Stimulated activated CD8-positive, alpha-beta memory T cell treated with anti-CD3 and anti-CD28 coated beads, Interleukin-15, amount 100 ng/mL, for 24 hours (primary cell): ENCODE results near the gene RIOX2.
"Not testable (repeated sequence)": the region's sequence is repeated elsewhere in the genome, so short reads cannot be mapped to it uniquely, and the experiment has no call there.

Experiments used
- DNase-seq: peaks from one replicate; pipeline ENCODE4 v3.0.0-alpha.2; 2020; ENCODE audit warnings: low read depth

The RIOX2 gene

GRCh38 chr3:97971679-97972567, at the start of gene RIOX2:
Gene RIOX2, minus strand, starts transcription at chr3:97972431. Its CDS starts 4,838 bp downstream, at chr3:97967593.
- peak; percentile 42 for DNase-seq

GRCh38 chr3:98020412-98020811, 48.2 kb upstream of the RIOX2 start:
- no peak for DNase-seq

GRCh38 chr3:98018301-98018700, 46.1 kb upstream of the RIOX2 start:
- no peak for DNase-seq

GRCh38 chr3:98014268-98014585, 42.0 kb upstream of the RIOX2 start:
- no peak for DNase-seq

GRCh38 chr3:98013411-98014267, 41.4 kb upstream of the RIOX2 start:
- DNase-seq = no peak

GRCh38 chr3:98012979-98013378, 40.7 kb upstream of the RIOX2 start:
- DNase-seq = no peak

GRCh38 chr3:98010883-98011449, 38.7 kb upstream of the RIOX2 start:
- DNase-seq = not testable (repeated sequence)

DNA sequence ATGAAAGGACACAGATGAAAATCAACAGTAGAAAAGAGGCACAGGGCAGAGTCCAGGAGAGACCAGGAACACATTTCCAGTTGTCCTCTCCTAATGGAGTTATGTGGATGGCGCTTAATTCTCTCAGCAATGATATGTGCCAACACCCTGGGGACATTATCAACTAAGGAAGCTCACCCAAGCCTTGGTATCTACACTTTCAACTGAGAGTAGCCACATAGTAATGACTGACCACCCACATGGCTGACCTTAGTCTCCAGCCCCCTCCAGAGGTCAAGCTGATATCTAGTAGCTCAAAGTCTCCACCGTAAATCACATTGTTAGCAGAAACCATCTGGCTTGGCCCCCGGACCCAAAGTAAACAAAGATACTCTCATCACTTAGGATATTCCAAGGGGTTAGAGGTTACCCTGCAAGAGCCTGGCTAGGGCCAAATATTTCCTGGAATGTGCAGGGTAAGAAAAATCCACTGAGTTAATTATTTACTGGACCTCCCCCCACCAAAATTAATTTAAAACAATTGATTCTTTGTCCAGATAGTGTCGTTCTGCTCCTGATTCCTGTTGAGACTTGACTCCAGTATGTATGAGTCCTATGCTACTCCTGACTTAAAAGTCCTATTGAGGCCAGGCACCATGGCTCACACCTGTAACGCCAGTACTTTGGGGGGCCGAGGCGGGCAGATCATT, 38.1 kb upstream of the RIOX2 start:
- DNase-seq = no peak

DNA sequence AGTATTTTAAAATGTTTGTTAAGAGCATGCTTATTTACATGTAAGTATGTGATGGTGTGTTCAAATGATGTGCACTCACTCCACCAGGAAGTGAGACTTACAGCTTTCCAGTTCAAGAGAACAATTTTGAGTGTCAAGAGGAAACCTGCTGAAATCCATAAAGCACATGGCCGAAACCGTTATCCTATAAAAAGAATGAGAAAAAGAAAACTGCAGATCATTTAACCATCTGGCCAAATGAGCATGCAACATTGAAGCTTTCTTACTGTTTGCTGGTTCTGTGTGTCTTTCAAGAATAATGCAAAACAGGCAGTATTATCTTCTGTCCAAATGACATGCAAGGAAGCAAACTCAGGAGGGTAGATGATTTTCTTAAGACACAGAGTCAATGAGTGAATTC, 36.6 kb upstream of the RIOX2 start:
- DNase-seq = no peak

DNA sequence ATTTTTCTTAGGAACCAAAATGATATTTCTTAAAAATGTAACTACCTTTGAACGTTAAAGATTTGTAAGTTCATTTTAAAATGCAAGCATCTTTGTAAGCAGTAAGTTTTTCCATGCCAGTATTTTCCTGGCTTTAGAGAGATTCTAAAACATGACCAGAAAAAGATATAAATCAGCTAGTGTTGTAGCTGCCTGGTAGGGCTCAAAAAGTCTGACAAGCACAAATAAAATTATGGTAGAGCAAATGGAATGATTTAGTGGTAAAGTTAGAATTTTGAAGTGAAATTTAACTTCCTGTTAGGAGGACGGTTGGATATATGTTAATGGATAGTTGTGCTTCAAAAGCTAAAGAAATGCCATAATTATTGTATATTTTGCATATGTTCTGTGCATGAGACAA, 33.2 kb upstream of the RIOX2 start:
- no peak for DNase-seq

DNA sequence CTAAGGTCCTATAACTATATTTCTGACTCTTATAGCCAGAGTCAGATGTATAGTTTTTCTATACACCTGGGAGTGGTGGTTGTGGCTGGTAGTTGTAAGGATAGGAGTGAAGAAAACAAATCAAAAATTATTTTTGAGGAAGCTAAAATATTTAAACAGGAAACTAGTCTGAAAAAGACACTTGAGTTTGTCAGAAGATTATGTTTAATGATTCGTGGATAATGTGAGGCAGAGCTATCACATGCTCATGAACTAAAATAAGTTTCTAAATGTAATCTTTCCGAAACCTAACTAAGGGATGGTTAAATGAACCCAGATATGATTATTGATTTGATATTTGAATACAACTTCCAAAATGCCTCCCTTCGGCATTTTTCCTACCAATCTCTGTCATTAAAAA, 32.5 kb upstream of the RIOX2 start:
- no peak for DNase-seq

GRCh38 chr3:98003306-98003969, 31.2 kb upstream of the RIOX2 start:
- no peak for DNase-seq

DNA sequence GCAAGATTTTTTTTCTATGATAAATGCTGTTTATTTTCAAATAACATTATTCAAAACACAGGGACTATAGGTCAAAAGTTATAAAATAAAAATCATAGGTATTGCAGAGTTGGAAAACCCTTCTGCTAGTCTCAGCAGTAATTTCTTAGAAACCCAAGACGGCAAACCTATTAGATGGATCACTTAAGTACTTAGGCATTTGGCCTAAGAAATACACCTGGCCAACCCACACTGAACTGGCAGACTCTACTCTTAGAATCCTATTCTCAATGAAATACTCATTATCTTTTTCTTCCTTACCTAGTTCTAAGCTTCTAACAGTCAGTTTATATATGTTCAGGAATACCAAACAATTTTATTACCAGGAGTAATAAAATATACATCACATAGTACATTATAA, 30.5 kb upstream of the RIOX2 start:
- no peak for DNase-seq

DNA sequence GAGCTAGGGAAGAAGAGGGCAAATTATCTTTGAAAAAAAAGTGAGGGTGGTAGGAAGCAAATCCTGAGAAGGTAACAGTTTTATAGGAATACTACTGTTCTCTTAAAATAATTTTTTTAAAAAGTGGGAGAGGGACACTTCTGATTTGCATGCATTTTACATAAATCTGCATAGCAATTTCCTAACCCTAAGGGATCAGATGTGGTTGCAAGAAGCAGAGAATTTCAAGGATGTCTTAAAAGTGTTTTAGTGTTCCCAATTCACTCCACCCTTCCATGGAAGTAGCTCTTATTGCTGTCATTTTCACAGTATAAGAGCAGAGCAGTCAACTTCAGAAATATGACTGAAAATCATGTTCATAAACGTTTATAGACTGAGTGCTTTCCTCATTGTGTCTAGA, 27.8 kb upstream of the RIOX2 start:
- DNase-seq = no peak

DNA sequence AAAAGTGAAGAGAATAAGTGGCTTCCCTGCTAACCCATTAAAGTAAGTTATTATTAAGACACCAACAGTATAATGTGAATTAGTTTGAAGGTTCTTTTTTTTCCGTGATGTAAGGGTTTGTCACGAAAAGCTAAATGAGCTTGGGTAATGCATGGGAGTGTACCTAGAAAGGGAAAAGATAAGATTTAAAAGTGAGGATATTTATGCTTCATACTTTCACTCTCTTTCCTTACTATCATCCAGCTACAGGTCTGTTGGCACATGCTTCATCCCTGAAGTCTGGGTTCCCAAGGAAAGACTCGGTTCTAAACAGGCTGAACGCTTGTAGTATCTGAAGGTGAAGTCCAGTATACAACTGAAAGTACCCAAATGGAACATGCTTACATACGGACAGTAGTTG, 26.9 kb upstream of the RIOX2 start:
- DNase-seq = no peak

GRCh38 chr3:97996988-97997387, 24.8 kb upstream of the RIOX2 start:
- DNase-seq = no peak

DNA sequence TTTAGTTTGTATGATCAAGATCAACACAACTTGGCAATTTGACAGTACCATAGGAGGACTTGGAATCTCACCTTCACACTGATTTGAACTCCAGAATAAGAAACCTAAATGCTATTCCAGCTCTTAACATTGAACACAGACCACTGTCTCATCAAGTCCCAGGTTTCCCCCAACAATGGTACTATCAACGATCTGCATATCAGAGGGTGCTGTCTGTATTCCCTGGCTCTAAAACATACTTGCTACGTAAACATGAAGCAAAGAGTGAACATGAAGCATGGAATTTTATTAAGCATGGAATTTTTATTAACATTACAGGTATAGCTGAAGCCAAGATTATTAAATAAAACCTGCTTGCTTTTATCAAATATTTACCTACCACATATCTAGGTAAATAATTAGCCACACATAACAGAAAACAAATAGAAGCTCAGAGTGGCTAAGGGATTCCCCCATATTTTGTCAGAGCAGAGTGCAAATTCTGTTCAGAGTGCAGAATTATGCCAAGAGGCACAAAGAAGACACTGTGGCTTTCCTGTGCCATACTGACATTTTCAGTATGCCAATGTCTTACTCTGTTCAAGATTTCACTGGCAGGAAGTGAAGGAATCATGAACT, 22.2 kb upstream of the RIOX2 start:
- no peak for DNase-seq

DNA sequence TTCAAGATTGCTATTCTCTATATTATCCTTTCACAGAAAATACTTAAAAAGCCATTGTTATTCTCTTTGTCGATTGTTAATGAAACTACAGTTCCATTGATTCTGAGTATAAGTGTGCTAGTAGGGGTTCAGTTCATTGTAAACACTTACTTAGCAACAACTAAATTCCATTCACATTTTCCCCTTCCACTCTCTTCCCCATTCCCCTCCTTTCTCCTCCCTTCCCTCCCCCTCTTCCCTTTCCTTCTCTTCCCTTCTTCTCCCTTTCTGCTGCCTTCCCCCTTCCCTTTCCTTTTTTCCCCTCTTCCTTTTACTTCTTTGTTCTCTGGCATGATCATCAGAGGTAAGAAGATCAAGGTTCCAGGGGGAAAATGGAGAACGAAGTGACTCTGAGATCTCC, 21.3 kb upstream of the RIOX2 start:
- no peak for DNase-seq

- no peak for DNase-seq
Measured at GRCh38 chr3:97992547-97993173, 20.4 kb upstream of the RIOX2 start.

GRCh38 chr3:97991293-97991682, 19.1 kb upstream of the RIOX2 start:
- no peak for DNase-seq
